GM19324 (cell line): ENCODE data around the gene FRMD1.

ENCODE experiments used
- ATAC-seq: cut with Tn5 transposase; IDR thresholded peaks from one replicate; pipeline ENCODE4 v1.9.1; 2021; ENCODE audit warnings: mild to moderate bottlenecking, moderate library complexity; ENCODE audit not compliant: unreplicated experiment, low FRiP score

Gene FRMD1

GRCh38 chr6:168058691-168059551 lies 20.1 kb downstream of the FRMD1 start:
- no peak for ATAC-seq

GRCh38 chr6:168057836-168058235 lies 21.2 kb downstream of the FRMD1 start:
- ATAC-seq: no peak

- no peak for ATAC-seq
These were observed 22.0 kb downstream of the FRMD1 start for GRCh38 chr6:168056892-168057527.

- no peak for ATAC-seq
These were observed 23.1 kb downstream of the FRMD1 start for GRCh38 chr6:168055696-168056489.

- no peak for ATAC-seq
These were observed 24.0 kb downstream of the FRMD1 start for GRCh38 chr6:168054765-168055560.

- ATAC-seq: no peak
These were observed 25.0 kb downstream of the FRMD1 start for GRCh38 chr6:168053957-168054471.

GRCh38 chr6:168053086-168053956 lies 25.7 kb downstream of the FRMD1 start:
- no peak for ATAC-seq

GRCh38 chr6:168052291-168052891 lies 26.6 kb downstream of the FRMD1 start:
- no peak for ATAC-seq

GRCh38 chr6:168051648-168052047 lies 27.4 kb downstream of the FRMD1 start:
- no peak for ATAC-seq

GRCh38 chr6:168050881-168051586 lies 28.0 kb downstream of the FRMD1 start:
- no peak for ATAC-seq

GRCh38 chr6:168050225-168050880 lies 28.7 kb downstream of the FRMD1 start:
- no peak for ATAC-seq

- no peak for ATAC-seq
These were observed 29.2 kb downstream of the FRMD1 start for GRCh38 chr6:168049706-168050224.

GRCh38 chr6:168049277-168049676 lies 29.7 kb downstream of the FRMD1 start:
- no peak for ATAC-seq

GRCh38 chr6:168048724-168049025 lies 30.3 kb downstream of the FRMD1 start:
- ATAC-seq: no peak

- no peak for ATAC-seq
These were observed 30.9 kb downstream of the FRMD1 start for GRCh38 chr6:168047841-168048723.

GRCh38 chr6:168046696-168047095 lies 32.3 kb downstream of the FRMD1 start:
- ATAC-seq: no peak
